H1 (cell line): Measurements from ENCODE around the gene RAB40B. TPM values are rescaled to one million over a fixed set of nuclear protein-coding genes. Genes with fewer than 3 reads are reported as not detected.

Experiments
- CTCF ChIA-PET: fragments of 300-600 bp; sonication (Branson Sonifier 250); formaldehyde crosslinking; loops from one replicate; lab custom pipeline; 2021; ENCODE audit not compliant: partially characterized antibody; lab: Charles Lee
- POLR2A ChIA-PET: fragments of 300-600 bp; sonication (Branson Sonifier 250); formaldehyde crosslinking; loops from one replicate; lab custom pipeline; 2021; ENCODE audit warnings: inconsistent platforms; ENCODE audit not compliant: partially characterized antibody; lab: Charles Lee
- DNase-seq, 2 experiments: peaks; one replicate each; pipeline versions ENCODE4 v3.0.0 to v3.0.0-alpha.2; 2010 to 2022; ENCODE audit warnings: low spot score in 2 of 2, low read depth in 1 of 2, mixed read lengths in 1 of 2
- FAIRE-seq: peaks from 2 replicates; lab custom pipeline; 2011; peaks lifted over from hg19 to GRCh38; lab: Jason Lieb, UNC
- H2AFZ ChIP-seq: 2 replicates; pipeline ENCODE4 v1.8.1; 2012; ENCODE audit warnings: low read length, inconsistent platforms
- H2AK5ac ChIP-seq: 2 replicates; pipeline ENCODE4 v1.6.1; 2013; ENCODE audit warnings: low read depth, low read length
- H2BK120ac ChIP-seq: replicated peaks from 2 replicates; pipeline ENCODE3; 2013; ENCODE audit warnings: low read depth, low read length, inconsistent platforms
- H2BK12ac ChIP-seq: 2 replicates; pipeline ENCODE4 v1.6.1; 2013; ENCODE audit warnings: low read depth, low read length
- H2BK15ac ChIP-seq: 2 replicates; pipeline ENCODE4 v1.6.1; 2013; ENCODE audit warnings: low read length
- H2BK20ac ChIP-seq: 2 replicates; pipeline ENCODE4 v1.6.1; 2013; ENCODE audit warnings: low read length
- H2BK5ac ChIP-seq: 2 replicates; pipeline ENCODE4 v1.6.1; 2013; ENCODE audit warnings: low read depth, low read length
- H3K14ac ChIP-seq: 2 replicates; pipeline ENCODE4 v1.6.1; 2013; ENCODE audit warnings: inconsistent platforms; ENCODE audit not compliant: insufficient read length
- H3K18ac ChIP-seq: 2 replicates; pipeline ENCODE4 v1.6.1; 2013; ENCODE audit warnings: low read length; ENCODE audit errors: extremely low read depth
- H3K23ac ChIP-seq: 2 replicates; pipeline ENCODE4 v1.6.1; 2013; ENCODE audit warnings: inconsistent platforms; ENCODE audit not compliant: insufficient read length
- H3K23me2 ChIP-seq: 2 replicates; pipeline ENCODE4 v1.6.1; 2013; ENCODE audit warnings: low read depth, low read length
- H3K27ac ChIP-seq: 2 replicates; pipeline ENCODE4 v1.6.1; 2011; ENCODE audit warnings: low read depth, low read length, inconsistent platforms
- H3K27me3 ChIP-seq, 4 experiments: replicated peaks in 1 of 4; 1 replicate in 1 of 4; 2 replicates in 3 of 4; pipeline versions ENCODE4 v1.6.1 to v1.8.1; 2011 to 2013; ENCODE audit warnings: low read length in 3 of 4, mild to moderate bottlenecking in 3 of 4, inconsistent platforms in 2 of 4, mixed read lengths in 2 of 4, moderate library complexity in 1 of 4; ENCODE audit not compliant: control insufficient read depth in 3 of 4, insufficient read depth in 3 of 4; ENCODE audit errors: extremely low read depth in 1 of 4
- H3K36me3 ChIP-seq, 4 experiments: 2 replicates each; pipeline versions ENCODE4 v1.6.1 to v1.8.1; 2011 to 2013; ENCODE audit warnings: mild to moderate bottlenecking in 4 of 4, low read length in 3 of 4, moderate library complexity in 2 of 4, control low read depth in 1 of 4, inconsistent platforms in 1 of 4; ENCODE audit not compliant: insufficient read depth in 4 of 4, control insufficient read depth in 2 of 4
- H3K4ac ChIP-seq: replicated peaks from 2 replicates; pipeline ENCODE3; 2013; ENCODE audit warnings: low read length, low read depth, mixed read lengths, inconsistent platforms; ENCODE audit not compliant: insufficient read length
- H3K4me1 ChIP-seq, 4 experiments: replicated peaks in 1 of 4; 1 replicate in 1 of 4; 2 replicates in 3 of 4; pipeline versions ENCODE4 v1.6.1 to v1.8.1; 2011 to 2013; ENCODE audit warnings: low read length in 3 of 4, inconsistent platforms in 2 of 4, mixed read lengths in 1 of 4; ENCODE audit not compliant: insufficient read depth in 4 of 4, control insufficient read depth in 3 of 4
- H3K4me2 ChIP-seq, 2 experiments: 2 replicates each; pipeline versions ENCODE4 v1.6.1 to v1.8.1; 2011 to 2013; ENCODE audit warnings: low read depth in 2 of 2, low read length in 2 of 2, control low read depth in 1 of 2, inconsistent platforms in 1 of 2, mild to moderate bottlenecking in 1 of 2; ENCODE audit not compliant: insufficient read depth in 1 of 2
- H3K4me3 ChIP-seq, 4 experiments: fragments of 200-600, 300-600 bp in 1 of 4; sonication (generic), shearing (Covaris generic), sonication (Bioruptor Twin) in 1 of 4; 2 replicates each; pipeline versions ENCODE4 v1.5.1 to v1.8.1; 2011 to 2016; ENCODE audit warnings: low read length in 4 of 4, low read depth in 3 of 4, control low read depth in 2 of 4, inconsistent platforms in 2 of 4, mild to moderate bottlenecking in 2 of 4, mixed read lengths in 1 of 4, moderate library complexity in 1 of 4; ENCODE audit not compliant: insufficient read depth in 2 of 4; ENCODE audit errors: extremely low read depth in 1 of 4
- H3K56ac ChIP-seq: replicated peaks from 2 replicates; pipeline ENCODE3; 2013; ENCODE audit warnings: low read depth, mild to moderate bottlenecking, mixed read lengths, low read length, inconsistent platforms; ENCODE audit not compliant: insufficient read length
- H3K79me1 ChIP-seq: 2 replicates; pipeline ENCODE4 v1.6.1; 2013; ENCODE audit warnings: low read depth, low read length, control low read depth
- H3K79me2 ChIP-seq, 2 experiments: 2 replicates each; pipeline versions ENCODE4 v1.6.1 to v1.8.1; 2012 to 2013; ENCODE audit warnings: low read length in 2 of 2, mild to moderate bottlenecking in 2 of 2, inconsistent platforms in 1 of 2; ENCODE audit not compliant: insufficient read depth in 2 of 2, control insufficient read depth in 1 of 2
- H3K9ac ChIP-seq, 4 experiments: replicated peaks in 1 of 4; 1 replicate in 1 of 4; 2 replicates in 3 of 4; pipeline versions ENCODE4 v1.6.1 to v1.8.1; 2011 to 2013; ENCODE audit warnings: low read depth in 3 of 4, low read length in 3 of 4, control low read depth in 2 of 4, mild to moderate bottlenecking in 2 of 4, moderate library complexity in 2 of 4, inconsistent platforms in 1 of 4; ENCODE audit errors: extremely low read depth in 1 of 4
- H3K9me3 ChIP-seq, 2 experiments: 2 replicates each; pipeline versions ENCODE4 v1.6.1 to v1.8.1; 2012 to 2013; ENCODE audit warnings: mild to moderate bottlenecking in 2 of 2, moderate library complexity in 2 of 2, control low read depth in 1 of 2, inconsistent platforms in 1 of 2, low read depth in 1 of 2, low read length in 1 of 2, mixed read lengths in 1 of 2; ENCODE audit not compliant: insufficient read depth in 2 of 2
- H4K20me1 ChIP-seq, 2 experiments: replicated peaks in 1 of 2; 2 replicates each; pipeline versions ENCODE3 to v1.8.1; 2011 to 2013; ENCODE audit warnings: inconsistent platforms in 2 of 2, low read length in 2 of 2, mild to moderate bottlenecking in 1 of 2; ENCODE audit not compliant: insufficient read depth in 2 of 2, control insufficient read depth in 1 of 2
- H4K5ac ChIP-seq: 2 replicates; pipeline ENCODE4 v1.6.1; 2013; ENCODE audit warnings: low read length, low read depth, mixed read lengths, inconsistent platforms; ENCODE audit not compliant: insufficient read length
- H4K8ac ChIP-seq: 2 replicates; pipeline ENCODE4 v1.8.0; 2013; ENCODE audit warnings: mild to moderate bottlenecking, moderate library complexity, low read length, inconsistent platforms; ENCODE audit not compliant: insufficient read depth; ENCODE audit errors: extremely low read depth
- H4K91ac ChIP-seq: replicated peaks from 2 replicates; pipeline ENCODE3; 2013; ENCODE audit warnings: low read length, mixed read lengths, inconsistent platforms; ENCODE audit not compliant: insufficient read length
- BCL11A ChIP-seq, 2 experiments: IDR thresholded peaks; one replicate each; pipeline ENCODE4 v1.6.1; 2011; ENCODE audit warnings: low read depth in 2 of 2, low read length in 2 of 2, mild to moderate bottlenecking in 2 of 2
- CHD2 ChIP-seq: IDR thresholded peaks from 2 replicates; pipeline ENCODE4 v1.6.1; 2012; ENCODE audit warnings: low read length, improper control_type of control experiment
- GTF2F1 ChIP-seq: IDR thresholded peaks from 2 replicates; pipeline ENCODE4 v1.6.1; 2012; ENCODE audit warnings: low read depth, low read length, improper control_type of control experiment, borderline replicate concordance
- JUND ChIP-seq: IDR thresholded peaks from 2 replicates; pipeline ENCODE4 v1.6.1; 2011; ENCODE audit warnings: mild to moderate bottlenecking, improper control_type of control experiment, low read length
- MAFK ChIP-seq: IDR thresholded peaks from 2 replicates; pipeline ENCODE4 v1.6.1; 2012; ENCODE audit warnings: low read depth, mild to moderate bottlenecking, improper control_type of control experiment, low read length
- NRF1 ChIP-seq: IDR thresholded peaks from 2 replicates; pipeline ENCODE4 v1.6.1; 2011; ENCODE audit warnings: mild to moderate bottlenecking, low read depth, low read length, improper control_type of control experiment
- RAD21 ChIP-seq, 2 experiments: IDR thresholded peaks in 1 of 2; conservative IDR thresholded peaks in 1 of 2; 2 replicates each; pipeline ENCODE4 v1.6.1; 2011; ENCODE audit warnings: low read depth in 2 of 2, low read length in 2 of 2, improper control_type of control experiment in 1 of 2, inconsistent platforms in 1 of 2, mild to moderate bottlenecking in 1 of 2, moderate library complexity in 1 of 2
- SIRT6 ChIP-seq: IDR thresholded peaks from one replicate; pipeline ENCODE4 v1.7.1; 2012; ENCODE audit warnings: low read length, inconsistent platforms
- TAF1 ChIP-seq: IDR thresholded peaks from 2 replicates; pipeline ENCODE4 v1.6.1; 2011; ENCODE audit warnings: mild to moderate bottlenecking, low read depth, low read length
- WGBS, 2 experiments: shearing (Covaris generic) in 1 of 2; methylation state at CpG; one replicate each; pipeline versions ENCODE4 v1.1.6 to v1.1.7; 2013 to 2015; ENCODE audit warnings: low lambda C conversion rate in 2 of 2, mixed read lengths in 2 of 2, inconsistent platforms in 1 of 2, low coverage in 1 of 2, missing lambda C conversion rate in 1 of 2; ENCODE audit not compliant: insufficient replicate concordance in 2 of 2, insufficient coverage in 1 of 2, insufficient read length in 1 of 2; ENCODE audit errors: extremely low coverage in 1 of 2, missing lambda C conversion rate in 1 of 2; 5-methylcytosine and 5-hydroxymethylcytosine counted together
- polyA plus RNA-seq, 7 experiments: library from polyadenylated mRNA; depleted of rRNA in 3 of 7; stranded (reverse) in 5 of 7; unstranded in 2 of 7; fragments of >200 nt in 5 of 7; fragments of 200-250 nt in 2 of 7; gene quantifications; 1 replicate in 5 of 7; 2 replicates in 1 of 7; 4 replicates in 1 of 7; pipeline versions ENCODE4 v1.2.1 to v1.2.3, GENCODE V29; 2011 to 2013; ENCODE audit warnings: missing spikeins in 2 of 7, mixed read lengths in 2 of 7
- total RNA-seq: library from RNA; stranded (reverse); fragmentation: NEBNext Ultra II Directional; extraction: Animal tissue kit (Norgen Biotek cat#: 25700); gene quantifications from 2 replicates; pipeline ENCODE4 v1.2.1, GENCODE V29; 2021
- TF ChIP-seq, protein P1 (sequence below), 3 experiments: IDR thresholded peaks; 1 replicate in 2 of 3; 2 replicates in 1 of 3; pipeline versions ENCODE4 v1.5.1 to v1.6.1; 2011; ENCODE audit warnings: low read length in 3 of 3, mild to moderate bottlenecking in 3 of 3, inconsistent platforms in 2 of 3, low read depth in 1 of 3, moderate library complexity in 1 of 3; ENCODE audit not compliant: insufficient read depth in 1 of 3; ENCODE audit errors: control extremely low read depth in 1 of 3
- TF ChIP-seq, protein P2 (sequence below): IDR thresholded peaks from 2 replicates; pipeline ENCODE4 v1.6.1; 2011; ENCODE audit warnings: low read depth, mild to moderate bottlenecking, low read length; ENCODE audit not compliant: insufficient read depth

The RAB40B gene
- total and polyA plus RNA-seq, 2 of the 8 experiments (the other 6 are each of a cell fraction or from before 2014, with no cell fraction given) = 3.1 to 4.6 TPM

DNA sequence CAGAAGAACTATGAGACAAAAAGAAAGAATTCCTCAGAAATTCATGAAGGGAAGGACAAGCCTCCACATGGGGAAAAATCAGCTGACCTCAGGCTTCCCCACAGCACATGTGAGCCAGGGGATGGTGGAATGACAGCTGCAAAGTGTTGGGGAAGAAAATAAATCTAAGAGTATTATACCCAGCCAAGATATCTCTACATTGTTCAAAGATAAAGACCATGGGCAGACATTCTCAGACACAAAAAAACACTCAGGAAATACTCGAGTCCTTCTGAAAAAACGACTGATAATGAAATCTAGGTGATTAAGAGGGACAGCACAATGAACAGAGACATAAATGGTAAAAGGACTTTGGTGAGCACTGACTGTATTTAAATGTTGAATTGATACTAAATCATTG lies 3.9 kb downstream of the RAB40B start:
- 77% methylated on average over 2 of the region's 2 CpGs; no CpG with 5 or more reads in 1 of the 2 experiments for WGBS, 2 experiments
- FAIRE-seq = no peak
- TF ChIP-seq NRF1 (no peak), TAF1 (no peak), JUND (no peak), CHD2 (no peak), MAFK (no peak), RAD21 (IDR thresholded peaks at IDR 0.05 in 1 of 2, conservative IDR thresholded peaks at IDR 0.05 in 1 of 2; ENCODE audit: low read depth in 2 of 2, low read length in 2 of 2) (no peak), BCL11A (IDR thresholded peaks at IDR 0.05; ENCODE audit: low read depth in 2 of 2, low read length in 2 of 2) (no peak), GTF2F1 (no peak), SIRT6 (no peak)
- TF ChIP-seq, protein P1, sequence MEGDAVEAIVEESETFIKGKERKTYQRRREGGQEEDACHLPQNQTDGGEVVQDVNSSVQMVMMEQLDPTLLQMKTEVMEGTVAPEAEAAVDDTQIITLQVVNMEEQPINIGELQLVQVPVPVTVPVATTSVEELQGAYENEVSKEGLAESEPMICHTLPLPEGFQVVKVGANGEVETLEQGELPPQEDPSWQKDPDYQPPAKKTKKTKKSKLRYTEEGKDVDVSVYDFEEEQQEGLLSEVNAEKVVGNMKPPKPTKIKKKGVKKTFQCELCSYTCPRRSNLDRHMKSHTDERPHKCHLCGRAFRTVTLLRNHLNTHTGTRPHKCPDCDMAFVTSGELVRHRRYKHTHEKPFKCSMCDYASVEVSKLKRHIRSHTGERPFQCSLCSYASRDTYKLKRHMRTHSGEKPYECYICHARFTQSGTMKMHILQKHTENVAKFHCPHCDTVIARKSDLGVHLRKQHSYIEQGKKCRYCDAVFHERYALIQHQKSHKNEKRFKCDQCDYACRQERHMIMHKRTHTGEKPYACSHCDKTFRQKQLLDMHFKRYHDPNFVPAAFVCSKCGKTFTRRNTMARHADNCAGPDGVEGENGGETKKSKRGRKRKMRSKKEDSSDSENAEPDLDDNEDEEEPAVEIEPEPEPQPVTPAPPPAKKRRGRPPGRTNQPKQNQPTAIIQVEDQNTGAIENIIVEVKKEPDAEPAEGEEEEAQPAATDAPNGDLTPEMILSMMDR (IDR thresholded peaks at IDR 0.05; ENCODE audit: control extremely low read depth in 1 of 3, insufficient read depth in 1 of 3, low read depth in 1 of 3, low read length in 3 of 3) = no peak
- TF ChIP-seq, protein P2, sequence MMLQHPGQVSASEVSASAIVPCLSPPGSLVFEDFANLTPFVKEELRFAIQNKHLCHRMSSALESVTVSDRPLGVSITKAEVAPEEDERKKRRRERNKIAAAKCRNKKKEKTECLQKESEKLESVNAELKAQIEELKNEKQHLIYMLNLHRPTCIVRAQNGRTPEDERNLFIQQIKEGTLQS = no peak

More for the DNA sequence above, 3.9 kb downstream of the RAB40B start:
- no peaks in the 10 kb centered on the region for H3K79me1 ChIP-seq
- H3K27ac ChIP-seq = no peak overlapping the region
- no peak overlapping the region for H4K91ac ChIP-seq
- no peak overlapping the region for H3K14ac ChIP-seq
- H3K56ac ChIP-seq = no peak overlapping the region
- ChIA-PET CTCF (interaction anchor here (0.6 to 1.7 kb wide), 4 partner anchors 15 to 26 kb away, joined by 3 to 6 read pairs (median 6); partner anchors contain the start of gene FN3KRP), POLR2A (interaction anchor here (1.0 kb wide), 1 partner anchor 10 kb away, joined by 3 read pairs; no protein-coding TSS in a partner anchor)
- H4K20me1 ChIP-seq = peaks cover 0 to 9% of the 10 kb centered on the region in 2 experiments
- no peaks in the 10 kb centered on the region for H3K79me2 ChIP-seq
- H3K27me3 ChIP-seq = peaks cover 16 to 27% (median 23%) of the 10 kb centered on the region in 4 experiments
- H2BK120ac ChIP-seq = no peak overlapping the region
- no peak overlapping the region for H2BK12ac ChIP-seq
- H3K23ac ChIP-seq = no peak overlapping the region
- no peak overlapping the region for H3K4ac ChIP-seq
- H3K4me3 ChIP-seq = no peak overlapping the region
- no peak overlapping the region for H2BK15ac ChIP-seq
- no peak overlapping the region for H2AFZ ChIP-seq
- no peak overlapping the region for H3K4me2 ChIP-seq
- no peak overlapping the region for H4K5ac ChIP-seq
- no peak overlapping the region for H2BK5ac ChIP-seq
- no peaks in the 10 kb centered on the region; a peak in 1 of 8 replicates for H3K36me3 ChIP-seq
- H2BK20ac ChIP-seq = no peak overlapping the region
- no peak overlapping the region for H3K18ac ChIP-seq
- H3K23me2 ChIP-seq = peaks cover 8% of the 10 kb centered on the region; the same call in 1 of the 2 replicates
- no peak for DNase-seq
- peaks cover 0 to 11% (median 6%) of the 10 kb centered on the region in 4 experiments; a peak in 4 of 7 replicates for H3K4me1 ChIP-seq
- H3K9ac ChIP-seq = no peak overlapping the region
- H2AK5ac ChIP-seq = no peak overlapping the region
- no peaks in the 10 kb centered on the region for H3K9me3 ChIP-seq
- no peak overlapping the region for H4K8ac ChIP-seq
